Neural progenitor cell (in vitro differentiated cells): ENCODE measurements around the gene BUB1.

Experiments used
- CTCF ChIP-seq: fragments of 200-600 bp; sonication (generic); IDR thresholded peaks from 2 replicates; pipeline ENCODE4 v1.5.1; 2017; ENCODE audit warnings: antibody characterized with exemption, mild to moderate bottlenecking
- EZH2 ChIP-seq: fragments of 200-600 bp; sonication (generic); IDR thresholded peaks from 2 replicates; pipeline ENCODE4 v1.6.1; 2017; ENCODE audit warnings: antibody characterized with exemption, mild to moderate bottlenecking, moderate library complexity
- EZH2phosphoT487 ChIP-seq: fragments of 200-600 bp; sonication (generic); IDR thresholded peaks from 2 replicates; pipeline ENCODE4 v1.6.1; 2017; ENCODE audit warnings: antibody characterized with exemption

- no peak for TF ChIP-seq CTCF
- TF ChIP-seq EZH2phosphoT487, result no peak
- no peak for TF ChIP-seq EZH2
These were observed 24.9 kb upstream of the BUB1 start for GRCh38 chr2:110702514-110703380.
